ENCODE results near the gene GOLGA3.
"Not testable (repeated sequence)": the region's sequence is repeated elsewhere in the genome, so short reads cannot be mapped to it uniquely, and the experiment has no call there.

GOLGA3 gene

DNA sequence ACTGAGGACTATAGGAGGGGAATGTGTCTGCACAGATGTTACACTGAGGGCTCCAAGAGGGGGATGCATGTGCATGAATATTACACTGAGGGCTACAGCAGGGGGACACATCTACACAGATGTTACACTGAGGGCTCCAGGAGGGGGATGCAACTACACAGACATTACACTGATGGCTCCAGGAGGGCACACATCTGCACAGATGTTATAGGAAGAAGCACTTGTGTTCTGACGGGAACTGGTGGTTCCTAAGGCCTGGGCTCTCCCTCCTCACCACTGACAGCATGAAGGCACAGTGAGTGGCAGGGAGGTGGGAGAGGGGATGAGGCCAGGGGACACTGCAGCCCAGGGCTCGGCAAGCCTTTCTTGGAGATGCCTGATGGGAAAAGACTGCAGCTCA, 36.7 kb downstream of the GOLGA3 start:
- DNase-seq; in situ Hi-C loops (cut with HindIII; ENCODE audit: low pct_ligation_motif_present, low pct_unique_long_range_greater_than_20kb, low sequenced_read_pairs): not testable (repeated sequence)

DNA sequence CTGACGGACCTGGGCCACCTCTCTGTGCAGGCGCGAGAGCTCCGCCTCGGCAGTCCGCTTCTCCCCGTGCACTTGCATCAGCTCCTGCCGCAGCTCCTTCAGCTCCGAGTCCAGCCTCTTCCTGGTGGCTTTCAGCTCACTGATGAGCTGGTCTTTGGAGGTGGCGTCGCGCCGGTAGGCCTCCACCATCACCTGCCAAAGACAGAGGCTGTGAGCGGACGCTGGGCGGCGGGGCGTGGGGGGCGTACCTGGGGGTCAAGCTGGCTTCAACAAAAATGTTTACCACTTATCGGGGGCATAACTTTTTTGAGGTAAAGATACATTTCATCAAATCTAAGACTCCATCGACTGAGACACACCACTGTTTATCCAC, 39.6 kb downstream of the GOLGA3 start:
- no peak for DNase-seq
- in situ Hi-C loops (cut with HindIII; ENCODE audit: low pct_ligation_motif_present, low pct_unique_long_range_greater_than_20kb, low sequenced_read_pairs) = no loop called here

DNA sequence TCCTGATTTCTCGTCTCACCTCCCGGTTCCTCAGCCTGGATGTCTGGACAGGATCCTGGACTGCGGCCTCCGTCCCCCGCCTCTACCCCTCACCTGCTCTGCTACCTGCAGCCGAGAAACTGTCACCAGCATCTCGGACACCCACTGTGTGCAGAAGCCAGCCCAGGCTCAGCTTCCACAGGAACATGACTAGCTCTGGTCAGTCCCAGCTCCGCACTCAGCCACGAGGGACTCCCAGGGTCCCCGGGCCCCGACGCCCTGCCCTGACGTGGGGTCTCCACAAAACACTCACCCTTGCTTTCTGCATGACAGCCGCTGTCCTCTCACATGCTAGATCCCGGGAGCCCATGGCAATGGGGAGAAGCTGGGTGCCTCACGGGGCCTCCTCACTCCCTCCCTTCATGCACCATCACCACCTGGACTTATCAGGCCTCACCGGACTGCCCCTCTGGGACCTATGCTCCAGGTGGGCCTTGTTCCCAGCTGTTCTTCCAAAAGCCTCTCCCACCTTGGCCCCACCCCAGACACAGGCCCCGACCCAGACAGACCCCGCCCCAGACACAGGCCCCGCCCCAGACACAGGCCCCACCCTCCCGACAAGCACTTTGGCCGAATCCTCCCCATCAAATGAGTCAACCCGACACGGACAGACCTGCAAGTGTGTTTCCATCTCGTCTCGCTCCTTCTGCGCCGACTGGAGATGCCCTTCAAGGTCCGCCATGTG, 40.1 kb downstream of the GOLGA3 start:
- no peak for DNase-seq
- in situ Hi-C loops (cut with HindIII; ENCODE audit: low pct_ligation_motif_present, low pct_unique_long_range_greater_than_20kb, low sequenced_read_pairs) = no loop called here

DNA sequence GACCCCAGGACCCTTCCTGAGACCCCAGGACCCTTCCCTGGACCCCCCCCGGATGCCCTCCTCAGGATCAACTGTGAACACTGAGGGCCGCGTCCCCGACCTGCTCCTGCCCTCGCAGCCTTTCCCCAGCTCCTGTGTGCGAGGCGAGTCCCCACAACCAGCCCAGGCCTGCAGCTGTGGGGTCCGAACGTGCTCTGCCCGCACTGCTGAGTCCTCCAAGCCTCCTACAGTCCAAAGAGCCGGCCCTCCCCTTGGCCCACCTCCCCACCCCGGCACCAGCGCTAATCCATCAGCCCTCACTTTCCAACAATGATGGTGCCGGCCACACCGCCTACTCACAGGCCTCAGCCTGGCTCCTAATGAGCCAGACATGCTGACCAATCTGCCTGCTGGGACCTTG, 40.8 kb downstream of the GOLGA3 start:
- in situ Hi-C loops (cut with HindIII; ENCODE audit: low pct_ligation_motif_present, low pct_unique_long_range_greater_than_20kb, low sequenced_read_pairs) = no loop called here

DNA sequence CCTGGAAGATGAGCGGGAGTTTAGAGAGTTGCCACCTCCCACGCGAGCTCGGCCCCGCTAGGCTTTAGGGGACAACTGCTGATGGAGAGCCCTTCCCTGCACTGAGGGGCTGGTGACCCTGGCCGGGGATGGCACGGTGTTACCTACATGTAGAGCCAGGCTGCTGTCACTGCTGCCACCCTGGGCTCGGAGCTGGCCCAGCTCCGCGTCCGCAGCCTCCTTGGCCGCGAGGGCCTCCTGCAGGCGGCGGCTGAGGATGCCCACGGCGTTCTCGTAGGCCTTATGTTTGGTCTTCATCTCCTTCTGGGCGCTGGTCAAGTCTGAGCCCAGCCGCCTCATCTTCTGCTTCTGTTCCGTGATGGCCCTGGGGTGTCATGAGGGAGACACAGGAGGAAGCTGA, 42.5 kb downstream of the GOLGA3 start:
- in situ Hi-C loops (cut with HindIII; ENCODE audit: low pct_ligation_motif_present, low pct_unique_long_range_greater_than_20kb, low sequenced_read_pairs) = no loop called here
- DNase-seq = no peak

More for the DNA sequence above, 40.8 kb downstream of the GOLGA3 start:
- no peak for DNase-seq

DNA sequence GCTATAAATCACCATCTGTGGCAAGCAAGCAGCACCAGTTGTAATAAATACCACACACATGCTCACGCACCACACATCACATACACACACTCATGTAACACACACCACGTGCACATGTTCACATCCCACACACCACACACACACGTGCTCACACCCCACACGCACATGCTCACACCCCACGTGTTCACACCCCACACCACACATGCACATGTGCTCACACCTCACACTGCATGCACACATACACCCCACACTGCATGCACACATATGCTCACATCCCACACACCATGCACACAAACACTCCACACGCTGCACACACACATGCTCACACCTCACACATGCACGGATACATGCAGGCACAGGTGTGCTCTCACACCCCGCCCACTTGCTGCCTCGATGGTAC, 44.1 kb downstream of the GOLGA3 start:
- in situ Hi-C loops (cut with HindIII; ENCODE audit: low pct_ligation_motif_present, low pct_unique_long_range_greater_than_20kb, low sequenced_read_pairs) = no loop called here

DNA sequence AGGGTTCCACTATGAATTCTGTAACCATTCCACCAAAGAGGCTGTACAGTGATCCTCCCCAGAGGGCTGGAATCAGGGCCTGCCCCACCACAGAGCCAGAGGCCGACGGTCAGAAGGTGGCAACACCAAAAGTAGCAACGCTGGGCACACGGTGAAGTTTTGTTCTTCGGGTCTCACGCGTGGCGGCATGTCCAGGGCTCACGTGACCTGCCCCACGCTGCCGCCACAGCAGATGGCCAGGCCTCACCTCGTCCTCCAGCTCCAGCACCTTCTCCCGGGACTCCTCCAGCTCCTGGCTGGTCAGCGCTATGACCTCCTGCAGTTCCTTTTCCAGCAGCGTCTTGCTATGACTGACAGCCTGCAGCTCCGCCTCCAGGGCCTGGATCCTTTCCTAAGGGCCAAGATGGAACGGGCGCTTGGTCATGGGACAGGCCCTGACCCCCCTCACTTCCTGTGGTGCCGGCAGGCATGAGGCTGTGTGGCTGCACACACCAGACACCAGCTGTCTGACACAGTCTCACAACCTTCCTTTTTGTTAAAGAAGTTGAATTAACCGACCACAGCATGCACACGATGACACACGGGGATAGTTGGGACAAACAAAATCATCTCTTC, 44.6 kb downstream of the GOLGA3 start:
- no peak for DNase-seq
- in situ Hi-C loops (cut with HindIII; ENCODE audit: low pct_ligation_motif_present, low pct_unique_long_range_greater_than_20kb, low sequenced_read_pairs) = no loop called here

More for the DNA sequence above, 44.1 kb downstream of the GOLGA3 start:
- no peak for DNase-seq

DNA sequence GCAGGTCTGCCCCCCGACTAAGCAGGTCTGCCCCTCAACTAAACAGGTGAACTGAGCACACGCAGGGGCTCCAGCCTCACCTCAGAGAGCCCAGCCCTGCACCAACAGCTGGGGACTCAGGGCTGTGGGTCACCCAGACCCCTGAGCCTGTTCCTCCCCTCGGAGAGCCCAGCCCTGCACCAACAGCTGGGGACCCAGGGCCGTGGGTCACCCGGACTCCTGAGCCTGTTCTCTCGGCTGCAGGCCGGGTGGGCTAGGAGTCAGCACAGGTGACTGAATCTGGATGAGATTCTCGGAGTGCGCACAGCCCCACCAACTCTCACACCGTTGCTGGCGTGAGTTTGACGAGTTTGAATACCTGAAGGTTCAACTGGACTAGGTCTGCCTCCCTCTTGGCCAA, 46.7 kb downstream of the GOLGA3 start:
- DNase-seq = no peak
- in situ Hi-C loops (cut with HindIII; ENCODE audit: low pct_ligation_motif_present, low pct_unique_long_range_greater_than_20kb, low sequenced_read_pairs) = no loop called here

DNA sequence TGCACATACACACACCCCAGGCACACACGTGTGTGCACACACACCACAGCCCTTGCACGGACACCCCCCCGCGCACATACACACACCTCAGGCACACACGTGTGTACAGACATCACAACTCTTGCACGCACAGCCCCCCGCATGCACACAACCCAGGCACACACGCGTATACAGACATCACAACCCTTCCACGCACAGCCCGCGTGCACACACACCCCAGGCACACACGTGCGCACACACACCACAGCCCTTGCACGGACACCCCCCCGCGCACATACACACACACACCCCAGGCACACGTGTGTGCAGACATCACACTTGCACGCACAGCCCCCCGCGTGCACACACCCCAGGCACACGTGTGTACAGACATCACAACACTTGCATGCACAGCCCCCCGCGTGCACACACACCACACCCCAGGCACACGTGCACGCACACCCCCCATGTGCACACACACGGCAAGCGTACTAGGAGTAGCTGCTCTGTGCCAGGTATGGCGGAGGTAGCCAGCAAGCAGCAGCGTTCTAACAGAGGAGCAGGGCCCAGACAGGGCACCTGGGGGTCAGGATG, 48.8 kb downstream of the GOLGA3 start:
- in situ Hi-C loops (cut with HindIII; ENCODE audit: low pct_ligation_motif_present, low pct_unique_long_range_greater_than_20kb, low sequenced_read_pairs) = no loop called here
- DNase-seq = no peak

DNA sequence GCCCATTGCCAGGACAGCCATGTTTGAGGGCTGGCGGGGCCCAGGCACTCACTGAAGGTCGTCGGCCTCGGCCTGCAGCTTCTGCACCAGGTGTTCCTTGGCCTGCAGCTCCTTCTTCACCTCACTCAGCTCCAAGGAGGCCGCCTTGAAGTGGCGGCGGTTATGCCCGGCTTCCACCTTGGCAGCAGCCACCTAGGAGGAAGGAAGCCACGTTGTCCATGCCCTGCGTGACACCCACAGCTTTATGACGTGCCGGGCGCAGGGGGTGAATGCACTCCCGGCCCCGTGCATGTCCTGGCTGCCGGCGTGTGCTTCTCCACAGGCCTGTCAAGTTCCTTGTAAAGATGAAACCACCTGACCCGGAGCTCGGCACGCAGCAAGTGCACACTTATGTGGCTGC, 51.1 kb downstream of the GOLGA3 start:
- in situ Hi-C loops (cut with HindIII; ENCODE audit: low pct_ligation_motif_present, low pct_unique_long_range_greater_than_20kb, low sequenced_read_pairs) = no loop called here
- no peak for DNase-seq

DNA sequence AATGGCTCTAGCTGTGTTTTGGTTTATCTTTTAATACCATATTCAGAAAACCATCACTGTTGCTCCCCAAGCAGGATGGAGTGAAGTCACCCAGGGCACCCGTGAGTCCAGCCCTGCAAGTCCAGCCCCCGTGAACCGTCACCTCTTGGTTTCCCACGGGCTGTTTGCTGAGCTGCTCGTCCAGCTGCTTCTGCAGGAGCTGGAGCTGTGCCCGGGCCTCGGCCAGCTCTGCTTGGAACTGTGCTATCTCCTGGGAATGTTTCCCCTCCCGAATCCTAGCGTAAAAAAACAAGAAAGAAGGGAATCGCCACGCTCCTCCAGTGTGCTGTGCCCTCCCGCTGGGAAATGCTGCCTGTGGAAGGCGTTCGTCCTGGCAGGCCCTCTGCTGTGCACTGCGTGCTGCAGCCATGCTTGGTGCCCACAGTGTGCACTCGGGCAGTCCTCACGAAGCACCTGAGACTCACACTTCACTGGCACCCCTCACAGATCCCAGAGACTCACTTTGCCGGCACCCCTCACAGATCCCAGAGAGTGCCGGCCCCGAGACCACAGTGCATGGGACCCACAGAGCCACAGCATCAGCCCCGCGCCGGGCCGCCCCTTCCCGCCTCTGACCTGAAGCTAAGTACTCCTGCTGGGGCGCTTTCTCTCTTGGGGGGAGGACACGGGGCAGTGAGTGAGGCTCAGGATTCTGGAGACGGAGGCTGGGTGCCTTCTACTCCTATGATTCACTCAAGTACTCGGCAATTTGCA, 51.7 kb downstream of the GOLGA3 start:
- no peak for DNase-seq
- in situ Hi-C loops (cut with HindIII; ENCODE audit: low pct_ligation_motif_present, low pct_unique_long_range_greater_than_20kb, low sequenced_read_pairs) = no loop called here

DNA sequence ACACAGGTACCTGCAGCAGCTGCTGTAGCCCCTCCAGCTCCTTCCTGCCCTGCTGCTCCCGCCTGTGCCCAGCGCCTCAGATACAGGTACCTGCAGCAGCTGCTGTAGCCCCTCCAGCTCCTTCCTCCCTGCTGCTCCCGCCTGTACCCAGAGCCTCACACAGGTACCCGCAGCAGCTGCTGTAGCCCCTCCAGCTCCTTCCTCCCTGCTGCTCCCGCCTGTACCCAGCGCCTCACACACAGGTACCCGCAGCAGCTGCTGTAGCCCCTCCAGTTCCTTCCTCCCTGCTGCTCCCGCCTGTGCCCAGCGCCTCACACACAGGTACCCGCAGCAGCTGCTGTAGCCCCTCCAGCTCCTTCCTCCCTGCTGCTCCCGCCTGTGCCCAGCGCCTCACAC, 52.4 kb downstream of the GOLGA3 start:
- DNase-seq; in situ Hi-C loops (cut with HindIII; ENCODE audit: low pct_ligation_motif_present, low pct_unique_long_range_greater_than_20kb, low sequenced_read_pairs): not testable (repeated sequence)

DNA sequence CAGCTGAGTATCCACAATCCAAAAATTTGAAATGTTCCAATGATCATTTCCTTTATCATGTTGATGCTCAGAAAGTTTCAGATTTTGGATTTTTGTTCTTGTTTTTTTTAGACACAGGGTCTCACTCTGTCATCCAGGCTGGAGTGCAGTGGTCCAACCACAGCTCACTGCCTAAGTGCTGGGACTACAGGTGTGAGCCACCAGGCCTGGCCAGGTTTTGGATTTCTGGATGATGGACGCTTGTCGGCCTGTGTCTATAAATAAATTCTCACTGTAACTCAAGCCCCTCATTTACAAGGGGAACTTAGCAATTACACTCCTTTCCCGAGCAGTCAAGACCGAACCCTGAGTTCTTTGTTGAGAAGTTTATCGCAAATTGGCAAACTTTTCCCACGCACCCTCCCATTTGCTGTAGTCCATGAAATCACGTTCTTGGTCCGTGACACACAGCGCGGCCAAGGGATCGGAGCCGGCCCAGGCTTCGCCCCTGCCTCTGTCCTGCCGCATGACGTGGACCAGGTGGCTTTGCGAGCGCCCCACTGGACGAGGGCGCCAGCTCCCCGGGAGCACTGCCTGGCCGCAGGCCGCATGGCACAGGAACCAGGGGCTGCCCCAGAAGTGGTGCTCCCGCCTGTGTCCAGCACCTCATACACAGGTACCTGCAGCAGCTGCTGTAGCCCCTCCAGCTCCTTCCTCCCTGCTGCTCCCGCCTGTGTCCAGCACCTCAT, 53.0 kb downstream of the GOLGA3 start:
- in situ Hi-C loops (cut with HindIII; ENCODE audit: low pct_ligation_motif_present, low pct_unique_long_range_greater_than_20kb, low sequenced_read_pairs) = no loop called here
- no peak for DNase-seq

DNA sequence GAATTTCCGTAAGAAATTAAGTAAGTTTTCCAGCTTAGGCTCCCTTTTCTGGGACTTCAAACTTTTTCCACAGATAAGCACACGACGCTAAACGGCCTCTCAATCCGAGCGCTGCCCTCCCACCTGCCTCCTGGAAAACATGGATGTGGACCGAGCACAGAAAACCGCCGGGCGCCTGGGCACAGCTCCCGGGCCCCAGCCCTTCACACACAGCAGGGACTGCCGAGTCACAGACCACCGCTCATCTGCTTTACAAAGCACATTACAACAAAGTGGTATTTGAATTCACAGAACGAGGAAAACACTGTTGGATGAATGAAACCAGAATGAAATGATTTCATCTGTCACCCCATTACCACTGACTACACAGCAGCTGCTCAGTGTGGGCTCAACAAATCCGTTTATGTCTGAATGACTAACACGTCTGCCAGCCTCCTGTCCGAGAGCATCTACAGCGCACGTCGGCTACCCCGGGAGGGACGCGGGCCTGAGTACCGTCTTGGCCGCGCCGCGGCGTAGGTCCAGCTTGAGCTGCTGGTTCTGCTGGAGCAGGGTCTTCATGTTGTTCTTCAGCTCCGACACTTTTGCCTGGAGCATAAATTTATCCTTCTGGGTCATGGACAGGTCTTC, 53.9 kb downstream of the GOLGA3 start:
- DNase-seq = no peak
- in situ Hi-C loops (cut with HindIII; ENCODE audit: low pct_ligation_motif_present, low pct_unique_long_range_greater_than_20kb, low sequenced_read_pairs) = no loop called here

DNA sequence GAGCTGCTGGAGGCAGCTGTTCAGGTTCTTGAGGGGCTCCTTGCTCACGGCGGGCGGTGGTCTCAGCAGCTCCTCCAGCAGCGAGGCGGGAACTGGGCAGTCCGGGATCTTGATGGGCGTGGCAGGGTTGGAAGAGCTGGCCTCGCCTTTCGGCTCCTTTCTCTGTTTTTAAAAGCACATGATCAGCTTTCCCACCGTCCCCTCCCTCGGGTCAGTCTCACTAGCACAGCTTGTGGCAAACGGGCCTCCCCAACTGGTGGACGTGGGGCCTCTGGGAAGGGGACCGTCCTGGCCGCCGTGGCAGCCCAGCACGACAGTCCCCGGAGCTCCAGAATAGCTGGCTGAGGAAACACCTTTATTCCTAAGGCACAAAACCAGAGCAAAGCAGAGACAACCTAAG, 54.5 kb downstream of the GOLGA3 start:
- in situ Hi-C loops (cut with HindIII; ENCODE audit: low pct_ligation_motif_present, low pct_unique_long_range_greater_than_20kb, low sequenced_read_pairs) = no loop called here
- no peak for DNase-seq

DNA sequence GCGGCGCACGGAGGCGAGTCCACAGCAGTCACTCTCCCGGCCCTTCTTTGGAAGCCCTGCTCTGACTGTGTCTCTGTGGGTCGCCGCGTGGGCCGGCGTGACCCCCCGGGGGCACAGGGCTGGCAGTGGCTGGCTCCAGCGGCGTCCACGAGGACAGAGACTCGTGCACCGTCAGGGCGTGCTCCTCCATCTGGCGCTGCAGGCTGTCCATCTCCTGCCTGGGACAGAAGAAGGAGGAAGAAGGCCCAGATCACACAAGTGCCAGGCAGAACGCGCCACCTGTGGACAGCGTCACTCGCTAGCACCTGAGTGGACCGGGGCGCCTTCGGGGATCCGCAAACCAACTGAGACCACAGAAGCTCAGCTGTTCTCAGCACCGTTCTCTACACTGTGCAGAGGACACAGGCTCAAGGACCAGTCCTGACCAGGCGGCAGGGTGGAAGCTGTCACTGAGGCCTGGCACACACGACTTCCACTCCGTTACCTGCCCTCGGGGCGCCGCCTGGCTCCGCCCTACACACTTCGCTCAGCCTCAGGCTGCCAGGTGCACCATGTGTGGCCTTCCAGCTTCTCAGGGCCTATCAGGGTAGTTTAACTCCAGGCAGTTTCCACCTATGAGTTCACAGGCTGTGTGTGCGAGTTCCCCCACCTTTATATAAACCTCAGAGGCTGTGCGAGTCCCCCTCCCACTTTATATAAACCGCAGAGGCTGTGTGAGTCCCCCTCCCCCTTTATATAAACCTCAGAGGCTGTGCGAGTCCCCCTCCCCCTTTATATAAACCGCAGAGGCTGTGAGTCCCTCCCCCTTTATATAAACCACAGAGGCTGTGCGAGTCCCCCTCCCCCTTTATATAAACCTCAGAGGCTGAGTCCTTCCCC, 55.4 kb downstream of the GOLGA3 start:
- DNase-seq = no peak
- in situ Hi-C loops (cut with HindIII; ENCODE audit: low pct_ligation_motif_present, low pct_unique_long_range_greater_than_20kb, low sequenced_read_pairs) = no loop called here

DNA sequence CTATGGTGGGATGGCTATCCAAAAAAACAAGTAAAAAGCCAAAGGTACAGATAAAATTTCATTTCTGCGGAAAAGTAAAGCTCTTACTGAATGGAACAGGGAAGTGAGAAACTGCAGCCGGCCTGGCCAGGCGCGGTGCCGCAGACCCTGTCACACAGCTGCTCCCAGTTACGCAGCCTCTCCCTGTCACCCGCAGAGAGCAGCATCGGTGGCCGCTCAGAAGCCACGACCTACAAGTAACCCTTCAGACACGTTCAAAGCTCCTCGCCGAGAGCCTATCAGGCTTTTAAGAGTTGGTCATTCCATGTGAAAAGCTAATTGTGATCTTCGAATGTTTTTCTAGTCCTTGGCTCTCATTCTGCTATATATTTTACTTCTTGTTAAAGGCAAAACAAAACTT, 56.1 kb downstream of the GOLGA3 start:
- in situ Hi-C loops (cut with HindIII; ENCODE audit: low pct_ligation_motif_present, low pct_unique_long_range_greater_than_20kb, low sequenced_read_pairs) = no loop called here

More for the DNA sequence above, 56.1 kb downstream of the GOLGA3 start:
- DNase-seq = no peak
